Panc1 (cell line): Measurements from ENCODE around the gene MAPK8IP2. TPM values are rescaled to one million over a fixed set of nuclear protein-coding genes. Genes with fewer than 3 reads are reported as not detected.

Experiments
- total RNA-seq: library from RNA; stranded (reverse); gene quantifications from one replicate; pipeline ENCODE4 v1.2.1, GENCODE V29; 2021; ENCODE audit not compliant: unreplicated experiment

MAPK8IP2 gene
- total RNA-seq, 1 experiment from 2014 or later: 38.4 TPM

Other genes with a start within 250 kb of the MAPK8IP2 start
- 59.2 TPM for gene SBF1, start 125.8 kb upstream of the MAPK8IP2 start, total RNA-seq
- gene ADM2, start 119.2 kb upstream of the MAPK8IP2 start, total RNA-seq: 3.9 TPM
- 0.23 TPM for gene MIOX, start 113.9 kb upstream of the MAPK8IP2 start, total RNA-seq
- 54.2 TPM for gene LMF2, start 93.1 kb upstream of the MAPK8IP2 start, total RNA-seq
- 55.6 TPM for gene NCAPH2, start 92.6 kb upstream of the MAPK8IP2 start, total RNA-seq
- gene SCO2, start 75.2 kb upstream of the MAPK8IP2 start, total RNA-seq: 14.2 TPM
- 56.0 TPM for gene TYMP, start 70.8 kb upstream of the MAPK8IP2 start, total RNA-seq
- 1.8 TPM for gene KLHDC7B, start 54.9 kb upstream of the MAPK8IP2 start, total RNA-seq
- gene SYCE3, start 37.9 kb upstream of the MAPK8IP2 start, total RNA-seq: not detected
- gene CPT1B, start 22.4 kb upstream of the MAPK8IP2 start, total RNA-seq: 18.4 TPM
- gene CHKB, start 17.9 kb upstream of the MAPK8IP2 start, total RNA-seq: 43.5 TPM
- 43.8 TPM for gene ARSA, start 27.4 kb downstream of the MAPK8IP2 start, total RNA-seq
- 7.6 TPM for gene SHANK3, start 72.0 kb downstream of the MAPK8IP2 start, total RNA-seq
- gene ACR, start 137.4 kb downstream of the MAPK8IP2 start, total RNA-seq: 0.21 TPM
- gene RABL2B, start 182.8 kb downstream of the MAPK8IP2 start, total RNA-seq: 27.7 TPM